Sciatic nerve (tissue), 2 donors: ENCODE data around the gene SAE1. TPM values are rescaled to one million over a fixed set of nuclear protein-coding genes. Genes with fewer than 3 reads are reported as not detected.
A peak's percentile ranks its signal among the peaks of the same experiment; 100 is the strongest.
"Not testable (repeated sequence)": the region's sequence is repeated elsewhere in the genome, so short reads cannot be mapped to it uniquely, and the experiment has no call there.

ENCODE experiments used
- ATAC-seq: fragments of 200-7000 bp; cut with Tn5 transposase; one replicate; pipeline ENCODE4 v1.9.1; 2020; ENCODE audit warnings: mild to moderate bottlenecking, moderate library complexity
- DNase-seq: peaks from one replicate; pipeline ENCODE4 v3.0.0-alpha.2; 2020; ENCODE audit warnings: low spot score
- intact Hi-C: fragments of 100-400 bp; cut with DNase I; formaldehyde crosslinking; loops from one replicate; pipeline ENCODE4 v1.14.2; 2022
- total RNA-seq: library from RNA; stranded (reverse); fragmentation: NEBNext Ultra II Directional; extraction: Animal tissue kit (Norgen Biotek cat#: 25700); gene quantifications from one replicate; pipeline ENCODE4 v1.2.1, GENCODE V29; 2021
- donor health status: DM: no; HTN: no; CAD: no.
- donor health status: DM: no; HTN: no; CAD: no.

Gene SAE1
- total RNA-seq, 1 donor from 2014 or later = 41.8 TPM

DNA sequence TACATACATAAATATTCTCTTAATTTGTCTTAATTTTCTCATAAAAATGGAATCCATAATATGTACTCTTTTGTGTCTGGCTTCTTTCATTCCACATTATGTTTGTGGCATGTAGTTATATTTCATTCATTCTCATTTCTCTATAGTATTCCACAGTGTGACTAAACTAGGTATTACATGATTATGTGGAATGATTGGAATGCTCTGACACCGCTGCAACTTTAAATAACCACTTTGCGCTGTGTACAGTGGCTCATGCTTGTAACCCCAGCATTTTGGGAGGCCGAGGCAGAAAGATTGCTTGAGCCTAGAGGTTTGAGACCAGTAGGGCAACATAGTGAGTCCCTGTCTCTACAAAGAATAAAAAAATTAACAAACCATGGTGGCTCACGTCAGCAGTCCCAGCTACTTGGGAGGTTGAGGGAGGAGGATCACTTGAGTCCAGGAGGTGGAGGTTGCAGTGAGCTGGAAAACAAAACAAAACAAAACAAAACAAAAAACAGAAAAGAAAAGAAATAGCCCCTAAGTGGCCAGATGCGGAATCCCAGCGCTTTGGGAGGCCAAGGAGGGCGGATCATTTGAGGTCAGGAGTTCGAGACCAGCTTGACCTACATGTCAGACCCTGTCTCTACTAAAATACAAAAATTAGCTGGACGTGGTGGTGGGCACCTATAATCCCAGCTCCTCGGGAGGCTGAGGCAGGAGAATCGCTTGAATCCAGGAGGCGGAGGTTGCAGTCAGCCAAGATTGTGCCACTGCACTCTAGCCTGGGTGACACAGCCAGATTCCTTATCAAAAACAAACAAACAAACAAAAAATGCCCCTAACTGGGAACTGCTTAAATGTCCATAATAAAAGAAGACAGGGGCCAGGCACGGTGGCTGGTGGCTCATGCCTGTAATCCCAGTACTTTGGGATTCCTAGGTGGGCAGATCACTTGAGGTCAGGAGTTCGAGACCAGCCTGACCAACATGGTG lies 8.0 kb upstream of the SAE1 start:
- DNase-seq (no peak), ATAC-seq (no peak)
- intact Hi-C loops = loop anchor here (10.0 kb wide), 1 partner anchor 88 kb away; no protein-coding TSS in a partner anchor

DNA sequence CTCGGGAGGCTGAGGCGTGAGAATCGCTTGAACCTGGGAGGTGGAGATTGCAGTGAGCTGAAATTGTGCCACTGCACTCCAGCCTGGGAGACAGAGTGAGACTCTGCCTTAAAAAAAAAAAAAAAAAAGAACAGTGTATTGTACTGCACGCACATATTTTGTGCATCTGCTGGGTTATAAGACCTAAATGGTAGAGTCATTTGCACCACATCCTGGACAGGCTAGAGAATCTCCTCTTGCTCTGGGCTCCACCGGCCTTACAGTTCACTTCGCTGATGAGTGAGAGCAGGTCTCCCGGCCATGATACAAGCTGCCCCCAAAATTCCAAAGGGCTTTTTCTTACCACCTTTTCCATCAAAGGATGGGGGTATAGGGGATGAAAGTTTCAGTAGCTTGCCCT lies 7.2 kb upstream of the SAE1 start:
- intact Hi-C loops = loop anchor here (10.0 kb wide), 1 partner anchor 89 kb away; no protein-coding TSS in a partner anchor
- ATAC-seq (no peak), DNase-seq (no peak)

DNA sequence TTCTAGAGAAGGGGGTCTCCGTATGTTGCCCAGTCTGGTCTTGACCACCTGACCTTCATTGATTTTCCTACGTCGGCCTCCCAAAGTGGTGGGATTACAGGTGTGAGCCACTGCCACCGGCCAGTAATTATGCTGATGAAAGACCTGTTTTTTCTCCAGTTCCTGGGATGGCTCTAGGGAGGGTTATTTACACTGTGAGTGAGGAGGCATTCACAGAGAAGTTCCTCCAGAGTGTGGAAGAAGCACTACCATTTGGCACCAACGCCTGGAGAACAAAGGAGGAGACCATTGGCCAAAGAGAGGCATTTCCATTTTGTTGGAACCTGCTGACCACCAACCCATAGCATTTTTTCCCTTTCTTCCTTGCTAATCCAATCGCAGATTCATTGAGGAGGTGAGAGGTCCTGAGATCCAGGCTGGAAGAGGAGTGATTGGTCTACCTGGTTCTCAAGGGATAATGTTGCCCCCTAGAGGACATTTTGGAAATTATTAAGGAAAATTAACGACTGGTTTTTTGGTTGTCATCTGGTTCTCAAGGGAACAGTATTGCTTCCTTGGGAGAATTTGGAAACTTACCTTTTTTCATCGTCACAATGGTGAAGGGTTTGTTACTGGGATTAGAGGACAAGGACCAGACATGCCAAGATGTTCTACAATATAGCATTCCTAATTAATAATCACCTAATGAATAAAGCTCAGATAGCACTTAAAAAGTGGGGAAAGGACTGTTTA lies 5.5 kb upstream of the SAE1 start:
- intact Hi-C loops = loop anchor here (2.0 to 10.0 kb wide), 2 partner anchors 46 to 90 kb away; no protein-coding TSS in a partner anchor
- no peak for DNase-seq
- ATAC-seq = peak; percentile 83

DNA sequence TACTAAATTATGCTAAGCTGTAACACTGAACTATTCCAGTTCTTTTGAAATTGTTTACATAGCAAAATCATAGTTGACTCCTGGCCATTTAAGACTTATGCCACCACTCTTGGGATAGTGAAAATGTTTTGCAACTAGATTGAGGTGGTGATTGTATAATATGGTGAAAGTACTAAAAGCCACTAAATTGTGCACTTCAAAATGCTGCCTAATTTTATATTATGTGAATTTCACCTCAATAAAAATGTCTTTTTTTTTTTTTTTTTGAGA lies 5.0 kb upstream of the SAE1 start:
- intact Hi-C loops = loop anchor here (2.0 to 10.0 kb wide), 2 partner anchors 47 to 91 kb away; no protein-coding TSS in a partner anchor
- ATAC-seq (peak; percentile 4), DNase-seq (no peak)

DNA sequence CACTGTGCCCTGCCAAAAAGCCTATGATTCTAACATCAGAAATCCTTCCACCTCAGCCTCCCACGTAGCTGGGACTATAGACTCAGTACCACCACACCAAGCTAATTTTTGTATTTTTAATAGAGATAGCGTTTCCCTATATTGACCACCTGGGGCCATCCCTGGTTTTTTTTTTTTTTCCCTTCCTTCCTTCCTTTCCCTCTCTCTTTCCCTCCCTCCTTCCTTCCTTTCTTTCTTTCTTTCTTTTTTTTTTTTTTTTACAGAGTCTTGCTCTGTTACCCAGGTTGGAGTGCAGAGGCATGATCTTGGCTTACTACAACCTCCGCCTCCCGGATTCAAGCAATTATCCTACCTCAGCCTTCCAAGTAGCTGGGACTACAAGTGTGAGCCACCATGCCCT lies 1.1 kb upstream of the SAE1 start:
- no peak for DNase-seq
- no peak for ATAC-seq
- intact Hi-C loops = loop anchor here (10.0 kb wide), 1 partner anchor 95 kb away; no protein-coding TSS in a partner anchor

DNA sequence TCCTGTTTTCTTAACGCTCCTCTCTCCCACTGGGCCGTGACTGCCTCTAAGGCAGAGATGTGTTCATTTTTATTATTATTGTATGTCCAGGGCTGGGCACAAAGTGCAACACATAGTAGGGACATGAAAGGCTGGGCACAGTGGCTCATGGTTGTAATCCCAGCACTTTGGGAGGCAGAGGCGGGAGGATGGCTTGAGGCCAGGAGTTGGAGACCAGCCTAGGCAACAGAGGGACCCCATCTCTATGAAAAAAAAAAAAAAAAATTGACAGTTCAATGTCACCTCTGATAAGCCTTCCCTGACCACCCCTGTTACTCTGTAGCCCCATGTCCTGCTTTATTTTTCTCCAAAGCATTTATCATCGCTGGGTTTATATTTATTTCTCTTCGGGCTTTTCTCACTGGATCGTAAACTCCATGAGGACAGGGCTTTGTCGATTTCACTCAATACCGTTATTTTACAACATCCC lies 481 bp upstream of the SAE1 start:
- no peak for DNase-seq
- intact Hi-C loops = no loop called here
- ATAC-seq = no peak

DNA sequence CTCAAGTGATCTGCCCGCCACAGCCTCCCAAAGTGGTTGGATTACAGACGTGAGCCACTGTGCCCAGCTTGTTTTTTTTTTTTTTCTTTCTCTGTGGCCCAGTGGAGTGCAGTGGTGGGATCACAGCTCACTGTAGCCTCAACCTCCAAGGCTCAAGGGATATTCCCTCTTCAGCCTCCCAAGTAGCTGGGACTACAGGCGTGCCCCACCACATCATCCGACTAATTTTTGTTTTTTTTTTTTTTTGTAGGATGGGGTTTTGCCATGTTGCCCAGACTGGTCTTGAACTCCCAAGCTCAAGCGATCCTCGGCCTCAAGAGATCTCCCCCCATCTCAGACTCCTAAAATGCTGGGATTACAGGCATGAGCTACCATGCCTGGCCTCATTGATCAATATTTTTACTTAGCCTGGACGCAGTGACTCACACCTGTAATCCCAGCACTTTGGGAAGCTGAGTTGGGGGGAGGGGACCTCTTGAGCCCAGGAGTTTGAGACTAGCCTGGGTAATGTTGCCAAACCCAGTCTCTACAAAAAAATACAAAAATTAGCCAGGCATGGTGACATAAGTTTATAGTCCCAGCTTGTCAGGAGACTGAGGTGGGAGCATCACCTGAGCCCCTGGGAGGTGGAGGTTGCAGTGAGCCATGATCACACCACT lies 1.7 kb downstream of the SAE1 start:
- ATAC-seq (no peak), DNase-seq (no peak)
- intact Hi-C loops = no loop called here

DNA sequence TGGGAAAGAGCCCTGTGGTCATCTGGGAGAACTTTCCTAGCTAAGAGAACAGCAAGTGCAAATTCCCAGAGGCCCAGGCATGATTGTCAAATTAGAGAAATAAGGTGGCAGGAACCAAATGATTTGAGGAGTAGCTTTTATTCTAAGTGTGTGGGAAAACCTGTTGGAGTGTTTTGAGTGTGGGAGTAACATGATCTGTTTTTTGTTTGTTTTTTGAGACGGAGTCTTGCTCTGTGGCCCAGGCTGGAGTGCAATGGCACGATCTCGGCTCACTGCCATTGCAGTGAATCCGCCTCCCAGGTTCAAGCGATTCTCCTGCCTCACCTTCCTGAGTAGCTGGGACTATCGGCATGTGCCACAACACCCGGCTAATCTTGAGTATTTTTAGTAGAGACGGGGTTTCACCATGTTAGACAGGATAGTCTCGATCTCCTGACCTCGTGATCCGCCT lies 2.4 kb downstream of the SAE1 start:
- DNase-seq (no peak), ATAC-seq (no peak)
- intact Hi-C loops = no loop called here

DNA sequence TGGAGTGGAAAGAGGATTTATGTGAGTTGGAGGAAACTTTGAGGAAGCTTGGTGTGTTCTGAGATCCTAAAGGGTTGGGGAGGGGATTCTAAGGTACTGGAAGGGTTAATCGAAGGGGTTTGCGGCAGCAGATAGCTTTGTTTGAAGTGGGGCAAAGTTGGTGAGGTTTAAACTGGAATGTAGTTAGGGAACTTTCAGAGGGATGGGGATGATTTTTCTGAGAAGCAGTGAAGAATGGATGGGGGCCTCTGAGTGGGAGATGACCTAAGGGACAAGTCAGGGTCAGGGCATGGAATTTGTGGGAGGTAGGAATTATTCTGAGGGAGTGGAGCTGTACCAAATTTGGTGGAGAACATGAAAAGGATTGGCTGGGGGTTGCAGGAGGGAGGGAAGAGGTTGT lies 3.9 kb downstream of the SAE1 start:
- ATAC-seq (no peak), DNase-seq (no peak)
- intact Hi-C loops = no loop called here

DNA sequence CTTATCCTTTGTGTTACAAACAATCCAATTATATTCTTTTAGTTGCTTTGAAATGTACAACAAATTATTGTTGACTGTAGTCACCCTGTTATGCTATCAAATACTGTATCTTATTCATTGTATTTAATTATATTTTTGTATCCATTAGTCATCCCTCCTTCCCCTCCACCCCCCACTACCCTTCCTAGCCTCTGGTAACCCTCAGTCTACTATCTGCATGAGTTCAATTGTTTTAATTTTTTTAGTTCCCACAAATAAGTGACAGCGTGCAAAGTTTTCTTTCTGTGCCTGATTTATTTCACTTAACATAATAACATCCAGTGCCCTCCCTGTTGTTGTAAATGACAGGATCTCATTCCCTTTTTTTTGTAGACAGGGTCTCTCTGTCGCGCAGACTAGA lies 4.5 kb downstream of the SAE1 start:
- DNase-seq (no peak), ATAC-seq (no peak)
- intact Hi-C loops = no loop called here

DNA sequence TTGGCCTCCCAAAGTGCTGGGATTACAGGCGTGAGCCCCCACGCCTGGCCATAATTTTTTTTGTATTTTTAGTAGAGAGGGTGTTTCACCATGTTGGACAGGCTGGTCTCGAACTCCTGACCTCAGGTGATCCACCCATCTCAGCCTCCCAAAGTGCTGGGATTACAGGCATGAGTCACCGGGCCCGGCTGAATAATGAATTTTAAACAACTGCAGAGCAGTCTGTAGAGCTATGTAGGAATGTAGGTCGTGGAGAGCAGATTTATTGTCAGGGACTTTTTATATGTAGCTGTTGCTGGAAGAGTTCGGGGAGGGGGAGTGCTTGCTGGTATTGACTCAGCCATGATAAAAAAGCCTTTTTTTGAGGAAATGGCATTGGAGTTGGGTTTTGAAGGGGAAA lies 10.6 kb downstream of the SAE1 start:
- ATAC-seq, DNase-seq, intact Hi-C loops: not testable (repeated sequence)

DNA sequence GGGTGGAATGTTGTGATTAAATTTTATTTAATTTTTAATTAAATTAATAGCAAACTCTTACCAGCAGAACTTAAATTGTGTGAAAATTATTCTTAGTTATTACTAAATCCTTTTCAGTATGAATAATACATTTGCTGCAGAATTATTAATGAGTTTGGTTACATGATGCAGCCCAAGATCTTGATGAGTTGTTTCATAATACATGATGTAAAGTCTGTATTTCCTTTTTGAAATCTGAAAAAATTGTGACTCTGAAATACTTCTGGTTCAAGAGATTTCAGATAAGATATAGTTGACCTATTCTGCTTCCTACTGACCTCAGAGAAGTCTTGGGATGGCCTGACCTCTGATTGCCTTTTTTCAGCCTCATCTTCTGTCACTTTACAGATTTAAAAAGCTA lies 11.1 kb downstream of the SAE1 start:
- no peak for ATAC-seq
- no peak for DNase-seq
- intact Hi-C loops = no loop called here

DNA sequence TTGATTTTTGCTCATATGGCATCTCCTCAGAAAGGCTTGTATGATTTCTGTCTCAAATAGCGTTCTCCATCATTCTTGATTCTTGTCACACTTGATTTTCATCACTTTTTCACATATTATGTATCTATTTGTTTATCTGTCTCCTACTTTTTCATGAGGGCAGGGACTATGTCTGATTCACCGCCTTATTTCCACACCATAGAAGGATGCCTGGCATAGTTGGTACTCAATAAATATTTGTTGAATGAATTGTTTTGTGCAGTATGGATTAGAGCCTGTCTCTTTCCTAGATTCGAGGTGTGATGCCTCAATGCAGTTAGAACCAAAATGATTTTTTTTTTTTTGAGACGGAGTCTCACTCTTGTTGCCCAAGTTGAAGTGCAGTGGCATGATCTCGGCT lies 12.1 kb downstream of the SAE1 start:
- DNase-seq (no peak), ATAC-seq (no peak)
- intact Hi-C loops = no loop called here

DNA sequence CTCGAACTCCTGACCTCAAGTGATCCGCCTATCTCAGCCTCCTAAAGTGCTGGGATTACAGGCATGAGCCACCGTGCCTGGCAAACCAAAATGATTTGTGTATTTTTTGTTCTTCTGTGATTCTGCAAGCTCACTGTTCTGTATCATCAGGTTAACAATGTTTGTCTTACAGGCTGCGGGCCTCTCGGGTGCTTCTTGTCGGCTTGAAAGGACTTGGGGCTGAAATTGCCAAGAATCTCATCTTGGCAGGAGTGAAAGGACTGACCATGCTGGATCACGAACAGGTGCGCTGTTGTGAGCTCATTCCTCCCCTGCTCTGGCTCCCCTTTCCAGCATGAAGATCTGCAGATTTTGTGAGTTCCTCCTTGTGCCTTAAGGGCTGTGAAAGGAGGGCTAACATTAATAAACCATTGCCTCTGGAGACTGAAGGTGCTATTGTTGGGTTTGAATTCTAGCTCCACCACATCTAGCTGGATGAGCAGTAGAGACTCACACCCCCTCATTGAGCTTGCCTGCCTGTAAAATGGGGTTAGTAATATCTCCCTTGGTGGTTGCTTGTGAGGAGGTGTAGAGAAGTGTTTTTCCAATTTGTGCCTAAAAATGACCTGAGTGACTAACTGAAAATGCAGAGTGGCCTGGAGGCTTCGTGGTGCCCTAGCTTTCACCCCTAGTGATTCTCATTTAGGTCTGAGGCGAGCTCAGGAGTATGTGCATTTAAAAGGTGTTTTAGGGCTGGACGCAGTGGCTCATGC lies 12.9 kb downstream of the SAE1 start:
- DNase-seq = no peak
- intact Hi-C loops = no loop called here
- ATAC-seq = no peak

DNA sequence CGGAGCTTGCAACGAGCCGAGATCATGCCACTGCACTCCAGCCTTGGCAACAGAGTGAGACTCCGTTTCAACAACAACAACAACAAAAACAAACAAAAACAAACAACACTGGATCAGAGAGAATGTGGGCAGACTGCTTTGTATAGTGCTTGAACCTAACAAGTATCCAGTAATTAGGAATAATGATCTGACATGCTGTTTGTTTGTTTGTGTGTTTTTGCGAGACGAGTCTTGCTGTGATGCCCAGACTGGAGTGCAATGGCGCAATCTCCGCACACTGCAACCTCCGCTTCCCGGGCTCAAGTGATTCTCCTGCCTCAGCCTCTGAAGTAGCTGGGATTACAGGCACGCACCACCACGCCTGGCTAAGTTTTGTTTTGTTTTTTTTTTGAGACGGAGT lies 14.0 kb downstream of the SAE1 start:
- intact Hi-C loops = no loop called here
- DNase-seq (no peak), ATAC-seq (no peak)

DNA sequence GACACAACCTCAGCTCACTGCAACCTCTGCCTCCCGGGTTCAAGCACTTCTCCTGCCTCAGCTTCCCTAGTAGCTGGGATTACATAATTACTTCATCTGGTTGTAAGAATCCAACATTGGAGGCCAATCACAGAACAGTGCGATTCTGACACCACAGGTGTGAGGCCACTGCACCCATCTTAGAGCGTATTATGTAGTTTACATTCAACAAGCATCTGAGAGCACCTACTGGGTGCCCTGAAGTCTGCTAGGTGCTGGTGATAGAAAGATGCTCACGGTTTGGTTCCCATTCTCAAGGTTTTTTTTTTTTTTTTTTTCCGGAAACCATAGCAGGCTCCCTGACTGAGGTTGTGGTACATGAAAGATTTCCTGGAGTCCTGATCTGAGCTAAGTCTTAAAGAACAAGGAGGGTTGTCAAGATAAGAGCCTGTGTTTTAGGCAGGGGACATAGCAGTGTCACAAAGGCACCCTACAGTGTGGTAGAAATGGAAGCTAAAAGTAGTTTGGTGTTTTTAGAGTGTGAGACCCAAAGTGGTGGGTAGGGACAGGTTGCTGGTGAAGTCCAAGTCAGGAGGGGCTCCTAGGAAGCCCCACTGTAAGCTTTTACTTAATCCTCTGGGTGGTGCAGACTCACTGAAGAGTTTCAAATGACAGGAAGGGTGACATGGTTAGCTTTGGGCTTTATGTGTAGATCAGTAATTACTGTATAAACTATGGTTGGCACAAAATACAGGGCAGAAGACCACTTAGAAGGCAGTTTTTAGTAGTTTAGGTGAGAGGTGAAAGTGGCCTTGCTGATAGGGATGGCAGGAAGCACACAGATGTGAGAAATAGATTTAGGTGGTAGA lies 15.2 kb downstream of the SAE1 start:
- DNase-seq (no peak), ATAC-seq (no peak)
- intact Hi-C loops = no loop called here

DNA sequence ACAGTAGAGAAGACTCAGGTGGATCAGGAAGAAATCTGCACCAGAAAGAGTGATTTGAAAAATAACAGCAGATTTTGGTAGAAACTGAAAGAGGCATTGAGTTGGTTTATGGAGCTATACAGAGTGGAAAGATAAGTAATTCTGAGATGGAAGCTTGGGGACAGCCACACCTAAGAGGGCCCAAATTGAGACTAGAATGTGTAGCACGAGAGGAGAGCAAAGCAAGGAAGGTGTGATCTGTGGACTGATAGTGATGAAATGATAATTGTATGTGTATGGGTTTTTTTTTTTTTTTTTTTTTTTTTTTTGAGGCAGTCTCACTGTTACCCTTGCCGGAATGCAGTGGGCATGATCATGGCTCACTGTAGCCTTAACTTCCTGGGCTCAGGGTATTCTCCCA lies 16.3 kb downstream of the SAE1 start:
- DNase-seq (no peak), ATAC-seq (no peak)
- intact Hi-C loops = no loop called here

DNA sequence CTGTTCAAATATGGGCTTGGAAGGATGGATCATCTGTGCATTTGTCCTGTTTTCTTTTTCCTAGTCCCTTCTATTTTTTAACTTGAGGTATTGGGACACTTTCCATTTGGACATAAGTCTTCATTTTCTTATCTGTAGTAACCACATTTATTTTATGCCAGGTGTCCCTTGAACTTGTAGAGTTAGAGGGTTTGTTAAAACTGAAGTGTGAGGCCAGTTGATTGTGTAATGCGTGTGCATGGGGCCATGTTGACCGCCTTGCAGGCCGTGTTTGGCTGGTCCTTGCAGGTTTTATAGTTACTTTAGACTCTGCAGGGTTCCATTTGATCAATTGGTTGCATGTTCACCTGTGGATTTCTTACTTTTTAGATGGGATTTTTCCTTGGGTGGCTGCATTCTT lies 21.0 kb downstream of the SAE1 start:
- ATAC-seq = no peak
- intact Hi-C loops = no loop called here
- no peak for DNase-seq
